Effector memory CD4-positive, alpha-beta T cell (primary cell): ENCODE results near the gene SLC6A7.
"Not testable (repeated sequence)": the region's sequence is repeated elsewhere in the genome, so short reads cannot be mapped to it uniquely, and the experiment has no call there.

Source experiments
- DNase-seq, 3 donors: peaks; one replicate each; pipeline ENCODE4 v3.0.0-alpha.2; 2020
- H3K27ac ChIP-seq: 2 replicates; pipeline ENCODE4 v1.7.0; 2013; ENCODE audit warnings: mild to moderate bottlenecking, low read length, moderate library complexity; ENCODE audit not compliant: insufficient read depth, poor library complexity, severe bottlenecking
- H3K27me3 ChIP-seq: replicated peaks from 2 replicates; pipeline ENCODE4 v1.7.0; 2013; ENCODE audit warnings: mild to moderate bottlenecking, low read length; ENCODE audit not compliant: insufficient read depth, control insufficient read depth, poor library complexity, severe bottlenecking
- H3K36me3 ChIP-seq: 2 replicates; pipeline ENCODE4 v1.7.0; 2013; ENCODE audit warnings: mild to moderate bottlenecking, low read length, moderate library complexity; ENCODE audit not compliant: control insufficient read depth, insufficient read depth
- H3K4me1 ChIP-seq: 2 replicates; pipeline ENCODE4 v1.7.0; 2013; ENCODE audit warnings: low read length, mild to moderate bottlenecking; ENCODE audit not compliant: control insufficient read depth, insufficient read depth, poor library complexity, severe bottlenecking
- H3K4me3 ChIP-seq: 2 replicates; pipeline ENCODE4 v1.7.0; 2013; ENCODE audit warnings: low read length, low read depth, mild to moderate bottlenecking; ENCODE audit not compliant: insufficient read depth, poor library complexity, severe bottlenecking
- H3K9me3 ChIP-seq: 2 replicates; pipeline ENCODE4 v1.7.0; 2013; ENCODE audit warnings: mild to moderate bottlenecking, low read length, moderate library complexity; ENCODE audit not compliant: control insufficient read depth

SLC6A7 gene

DNA sequence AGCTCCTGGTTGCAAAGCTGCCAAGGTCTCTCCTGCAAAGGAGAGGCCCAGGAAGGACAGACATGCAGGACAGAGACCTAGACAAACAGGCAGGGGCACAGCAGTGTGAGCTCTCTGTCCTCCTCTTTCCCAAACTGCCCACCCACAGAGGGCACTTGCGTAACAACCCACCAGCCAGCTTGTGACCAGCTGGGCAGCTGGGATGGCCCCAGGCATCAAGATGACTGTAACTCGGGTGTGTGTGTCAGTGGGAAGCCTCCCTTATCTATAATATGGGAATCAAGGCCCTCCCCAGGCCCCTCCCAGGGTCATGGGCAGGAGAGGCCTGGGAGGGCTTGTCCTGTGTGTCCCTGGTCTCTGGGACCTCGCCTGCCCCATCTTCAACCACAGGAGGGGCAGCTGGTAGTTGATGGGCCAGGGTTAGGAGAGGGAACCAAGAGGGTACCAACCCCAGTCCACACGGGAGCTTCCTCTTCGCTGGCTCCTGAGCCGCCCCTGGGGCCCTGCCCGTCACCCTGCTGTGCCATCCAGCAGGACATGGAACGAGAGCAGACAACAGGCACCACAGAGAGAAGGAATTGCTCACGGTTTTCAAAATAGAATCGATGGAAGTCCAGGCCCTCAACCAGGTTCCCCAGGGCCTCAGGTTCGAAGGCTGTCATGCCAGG lies 37.9 kb downstream of the SLC6A7 start:
- Histone ChIP-seq H3K9me3 (no peaks in the 10 kb centered on the region), H3K27ac (no peak overlapping the region), H3K27me3 (no peaks in the 10 kb centered on the region), H3K36me3 (no peaks in the 10 kb centered on the region), H3K4me1 (no peaks in the 10 kb centered on the region), H3K4me3 (no peak overlapping the region)
- no peak for DNase-seq

DNA sequence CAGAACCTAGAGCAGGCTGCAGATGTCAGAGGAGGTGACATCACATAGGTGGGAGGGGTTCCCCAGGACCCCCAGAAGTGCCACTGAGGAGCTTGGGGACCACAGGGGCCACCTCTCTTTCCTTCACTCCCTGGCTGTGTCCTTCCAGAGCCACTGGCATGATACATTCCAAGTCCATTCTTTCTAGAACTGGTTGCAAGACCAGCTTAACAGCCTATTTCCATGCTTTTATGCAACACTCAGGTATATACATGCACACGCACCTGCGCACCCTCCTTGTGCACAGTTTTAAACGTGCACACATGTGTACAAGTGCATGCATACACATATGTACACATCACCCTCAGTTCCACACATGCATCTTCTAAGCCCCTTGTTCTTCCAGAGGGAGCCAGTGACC lies 39.7 kb downstream of the SLC6A7 start:
- Histone ChIP-seq H3K27me3 (no peaks in the 10 kb centered on the region), H3K9me3 (no peaks in the 10 kb centered on the region), H3K36me3 (no peaks in the 10 kb centered on the region), H3K27ac (no peak overlapping the region), H3K4me1 (no peaks in the 10 kb centered on the region), H3K4me3 (no peak overlapping the region)
- DNase-seq: no peak

GRCh38 chr5:150230842-150231241 lies 41.0 kb downstream of the SLC6A7 start:
- Histone ChIP-seq H3K27me3 (no peaks in the 10 kb centered on the region), H3K36me3 (no peaks in the 10 kb centered on the region), H3K4me1 (no peaks in the 10 kb centered on the region), H3K9me3 (no peaks in the 10 kb centered on the region), H3K27ac (no peak overlapping the region), H3K4me3 (no peak overlapping the region)
- no peak for DNase-seq

GRCh38 chr5:150233706-150234105 lies 43.8 kb downstream of the SLC6A7 start:
- not testable (repeated sequence) for H3K27me3 ChIP-seq, H3K27ac ChIP-seq, H3K4me3 ChIP-seq, DNase-seq, H3K36me3 ChIP-seq, H3K4me1 ChIP-seq, H3K9me3 ChIP-seq

DNA sequence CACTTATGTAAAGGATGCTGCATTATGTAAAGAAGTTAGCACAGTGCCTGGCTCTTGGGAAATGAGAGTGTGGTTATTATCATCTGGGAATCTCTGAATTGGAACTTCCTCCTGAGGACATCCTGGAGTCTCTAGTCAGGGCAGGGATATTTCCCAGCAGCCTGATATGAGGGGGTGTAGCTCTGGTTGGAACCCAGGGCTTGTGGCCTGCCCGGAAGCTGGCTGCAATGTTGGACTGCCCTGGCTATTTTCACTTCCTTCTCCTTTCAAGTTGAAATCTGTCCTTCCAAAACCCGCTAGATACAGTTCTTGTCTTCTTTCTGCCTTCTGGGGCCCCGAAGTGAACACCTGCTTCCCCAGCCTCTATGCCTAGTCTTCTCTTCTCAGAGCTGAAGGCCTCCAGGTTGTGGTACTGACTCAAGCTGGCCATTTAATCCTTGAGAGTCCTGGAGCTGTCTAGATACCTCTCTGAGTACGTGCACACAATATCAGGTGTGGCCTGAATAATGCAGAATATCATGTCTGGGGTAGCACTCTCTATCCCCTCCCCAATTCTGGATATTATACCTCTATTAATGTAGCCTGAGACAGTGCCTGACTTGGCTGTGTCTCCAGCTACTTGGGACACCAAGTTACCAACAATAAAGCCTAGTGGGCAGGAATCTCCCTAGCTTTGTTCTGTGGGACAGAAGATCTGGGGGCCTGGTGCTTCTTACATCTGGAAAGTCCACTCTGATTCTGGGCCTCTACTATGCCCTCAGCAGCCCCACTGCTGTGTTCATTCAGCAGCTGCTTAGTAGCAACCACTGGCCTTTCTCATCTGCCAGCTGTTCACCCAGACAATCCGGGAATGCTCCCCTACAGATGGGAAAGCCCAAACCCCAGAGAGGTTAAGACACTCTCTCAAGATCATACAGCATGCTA lies 45.0 kb downstream of the SLC6A7 start:
- Histone ChIP-seq H3K4me1 (no peaks in the 10 kb centered on the region), H3K9me3 (no peaks in the 10 kb centered on the region), H3K36me3 (no peaks in the 10 kb centered on the region), H3K27ac (no peak overlapping the region), H3K27me3 (no peaks in the 10 kb centered on the region), H3K4me3 (no peak overlapping the region)
- DNase-seq: no peak

GRCh38 chr5:150235500-150235854 lies 45.6 kb downstream of the SLC6A7 start:
- Histone ChIP-seq H3K9me3 (no peaks in the 10 kb centered on the region), H3K36me3 (no peaks in the 10 kb centered on the region), H3K27ac (no peak overlapping the region), H3K4me3 (no peak overlapping the region), H3K27me3 (no peaks in the 10 kb centered on the region), H3K4me1 (no peaks in the 10 kb centered on the region)
- DNase-seq: no peak

DNA sequence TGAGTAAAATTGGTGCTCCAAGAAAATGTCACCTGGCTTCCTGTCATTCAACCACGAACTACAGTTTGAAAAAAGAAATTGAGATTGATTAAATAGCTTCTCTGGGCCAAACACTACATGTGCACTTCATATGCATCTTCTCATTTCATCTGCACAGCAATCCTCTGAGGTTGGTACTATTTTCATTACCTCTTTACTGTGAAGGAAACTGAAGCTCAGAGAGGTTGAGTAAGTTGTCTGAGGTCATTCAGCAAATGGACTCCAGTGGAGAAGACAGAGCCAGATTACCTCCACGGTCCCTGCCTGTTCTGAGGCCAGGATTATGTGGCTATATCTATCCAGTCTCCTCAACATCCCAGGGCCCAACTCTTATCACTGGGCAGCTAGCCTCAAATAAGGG lies 46.5 kb downstream of the SLC6A7 start:
- no peaks in the 10 kb centered on the region for H3K27me3 ChIP-seq
- no peaks in the 10 kb centered on the region for H3K9me3 ChIP-seq
- H3K4me3 ChIP-seq: no peak overlapping the region
- no peaks in the 10 kb centered on the region for H3K36me3 ChIP-seq
- no peak overlapping the region for H3K27ac ChIP-seq
- no peak for DNase-seq
- H3K4me1 ChIP-seq: no peaks in the 10 kb centered on the region

GRCh38 chr5:150236981-150237754 lies 47.3 kb downstream of the SLC6A7 start:
- no peak for DNase-seq
- no peak overlapping the region for H3K27ac ChIP-seq
- no peaks in the 10 kb centered on the region for H3K36me3 ChIP-seq
- H3K4me3 ChIP-seq: no peak overlapping the region
- no peaks in the 10 kb centered on the region for H3K4me1 ChIP-seq
- H3K9me3 ChIP-seq: no peaks in the 10 kb centered on the region
- no peaks in the 10 kb centered on the region for H3K27me3 ChIP-seq

DNA sequence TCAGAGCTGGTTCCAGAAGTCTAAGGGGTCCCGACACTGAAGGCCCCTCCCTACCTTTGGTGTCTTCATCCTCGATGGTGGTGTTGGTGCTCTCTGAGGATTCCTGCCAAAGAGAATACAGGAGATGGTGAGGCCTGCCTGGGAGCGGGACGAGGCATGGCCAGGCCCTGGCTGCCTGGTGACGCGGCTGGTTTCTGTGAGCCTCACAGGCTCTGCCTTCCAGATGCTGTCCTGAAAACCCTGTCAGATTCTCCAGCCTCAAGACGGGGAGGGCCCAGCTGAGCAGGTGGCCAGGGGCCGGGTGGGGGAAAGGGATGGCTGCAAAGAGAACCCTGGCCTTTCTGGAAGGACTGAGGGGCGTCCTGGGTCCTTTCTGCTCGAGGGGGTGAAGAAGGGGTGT lies 48.8 kb downstream of the SLC6A7 start:
- Histone ChIP-seq H3K4me1 (no peaks in the 10 kb centered on the region), H3K27ac (no peak overlapping the region), H3K27me3 (no peaks in the 10 kb centered on the region)

More for the DNA sequence above, 48.8 kb downstream of the SLC6A7 start:
- H3K9me3 ChIP-seq: no peaks in the 10 kb centered on the region
- no peak overlapping the region for H3K4me3 ChIP-seq
- no peak for DNase-seq
- no peaks in the 10 kb centered on the region for H3K36me3 ChIP-seq
